Islet of Langerhans (tissue), 1 donor: ENCODE measurements around the gene TXNDC12.

Source experiments
- FAIRE-seq: peaks from one replicate; lab custom pipeline; 2011; peaks lifted over from hg19 to GRCh38; lab: Jason Lieb, UNC

Gene TXNDC12

DNA sequence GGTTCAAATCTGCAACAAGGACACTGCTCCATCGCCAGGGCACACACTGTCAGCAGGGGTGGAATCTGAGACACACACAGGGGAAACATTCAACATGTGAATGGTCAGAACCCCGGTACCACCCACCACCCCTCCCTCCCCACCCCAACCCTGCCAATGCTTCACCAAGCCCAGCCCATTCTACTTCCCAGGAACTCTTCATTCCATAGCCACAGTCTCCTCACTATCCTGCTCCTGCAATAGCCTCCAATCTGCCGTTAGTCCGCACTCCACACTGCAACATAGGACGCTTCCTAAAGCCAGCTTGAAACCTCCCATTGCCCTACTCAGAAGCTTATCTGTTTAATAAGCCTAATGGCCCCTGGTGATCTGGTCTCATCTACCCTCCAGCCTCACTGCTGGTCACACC, 57.0 kb downstream of the TXNDC12 start:
- no peak for FAIRE-seq

DNA sequence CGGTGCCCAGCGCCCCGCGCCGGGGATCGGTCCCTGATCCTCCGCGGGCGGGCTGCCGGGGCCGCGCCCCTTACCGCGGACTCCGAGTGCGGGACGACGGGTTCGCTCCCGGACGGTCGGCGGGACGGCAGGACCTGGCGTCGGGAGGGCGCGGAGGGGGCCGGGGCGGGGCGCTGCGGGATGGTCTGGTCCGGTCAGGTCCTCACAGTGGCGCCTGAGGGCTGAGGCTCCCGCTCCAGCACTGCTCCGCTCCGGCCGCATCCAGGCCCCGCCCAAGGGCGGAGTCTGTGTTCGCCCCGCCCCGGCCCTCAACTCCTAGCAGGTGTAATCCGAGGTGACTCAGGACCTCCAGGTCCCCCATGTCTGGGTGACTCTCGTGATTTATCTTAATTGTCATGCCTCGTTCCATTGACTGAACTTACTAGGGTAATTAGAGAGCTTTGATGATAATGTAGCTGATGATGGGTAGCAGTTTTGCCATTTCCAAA, 64.5 kb downstream of the TXNDC12 start, which contains the start of gene RAB3B:
Gene RAB3B, minus strand, starts transcription at position 223 of the 488 bp plus-strand sequence. CDS start 13,583 bp downstream, outside the sequence.
- no peak for FAIRE-seq

DNA sequence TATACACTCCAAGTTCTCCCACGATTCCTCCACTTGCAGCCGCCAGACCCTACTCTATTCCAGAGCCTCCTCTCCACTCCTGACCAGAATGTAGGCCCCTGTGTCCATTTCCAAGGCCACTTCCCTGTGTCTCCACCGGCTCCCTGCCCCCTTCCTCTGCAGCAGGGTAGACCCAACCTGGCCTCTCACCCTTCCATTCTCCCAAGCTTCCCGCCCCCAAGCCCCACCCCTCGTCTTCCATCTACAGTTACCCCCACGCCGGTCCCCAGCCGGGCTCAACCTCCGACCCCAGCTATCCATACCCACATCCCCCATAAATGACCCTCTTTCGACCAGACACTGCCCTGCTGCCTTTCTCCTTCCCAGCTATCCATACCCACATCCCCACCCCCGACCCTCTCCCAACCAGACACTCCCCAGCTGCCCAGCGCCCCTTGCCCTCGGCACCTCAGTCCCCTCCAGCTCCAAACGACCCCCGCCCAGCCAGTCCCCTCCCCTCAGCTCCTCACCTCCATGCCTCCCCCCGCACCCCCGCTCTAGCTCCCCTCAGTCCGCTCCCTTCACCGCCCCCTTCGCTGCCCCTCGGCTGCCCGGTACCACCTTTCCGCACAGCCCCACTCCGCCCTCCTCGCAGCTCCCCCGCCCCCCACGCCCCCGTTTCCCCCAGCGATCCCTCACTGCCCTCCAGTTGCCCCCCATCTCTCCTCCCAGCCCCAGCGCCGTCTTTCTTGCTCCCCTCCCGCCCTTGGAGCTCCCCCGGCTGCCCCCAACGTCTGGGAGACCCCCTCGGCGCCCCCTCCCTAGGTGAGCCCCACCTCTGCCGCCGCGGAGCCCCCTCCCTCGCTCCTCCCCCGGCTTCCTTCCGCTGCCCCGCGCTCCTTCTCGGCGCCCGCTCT, 65.2 kb downstream of the TXNDC12 start:
- no peak for FAIRE-seq

DNA sequence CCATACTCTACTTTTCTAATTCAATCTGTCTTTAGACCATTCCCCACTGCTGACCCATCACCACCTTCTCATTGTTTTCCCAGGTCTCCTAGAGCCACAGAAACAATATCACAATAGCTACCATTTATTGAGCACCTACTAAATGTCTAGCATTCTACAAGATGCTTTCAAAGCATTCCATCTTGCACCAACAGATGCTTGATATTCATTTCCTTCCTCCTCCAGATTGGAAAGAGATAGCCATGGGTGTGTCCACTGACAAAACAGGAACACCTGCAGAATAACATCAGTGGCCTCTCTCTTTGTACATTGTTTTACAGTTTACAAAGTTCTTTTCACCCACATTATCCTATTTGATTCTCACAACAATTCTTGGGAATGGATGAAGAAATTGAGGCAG, 66.7 kb downstream of the TXNDC12 start:
- no peak for FAIRE-seq

DNA sequence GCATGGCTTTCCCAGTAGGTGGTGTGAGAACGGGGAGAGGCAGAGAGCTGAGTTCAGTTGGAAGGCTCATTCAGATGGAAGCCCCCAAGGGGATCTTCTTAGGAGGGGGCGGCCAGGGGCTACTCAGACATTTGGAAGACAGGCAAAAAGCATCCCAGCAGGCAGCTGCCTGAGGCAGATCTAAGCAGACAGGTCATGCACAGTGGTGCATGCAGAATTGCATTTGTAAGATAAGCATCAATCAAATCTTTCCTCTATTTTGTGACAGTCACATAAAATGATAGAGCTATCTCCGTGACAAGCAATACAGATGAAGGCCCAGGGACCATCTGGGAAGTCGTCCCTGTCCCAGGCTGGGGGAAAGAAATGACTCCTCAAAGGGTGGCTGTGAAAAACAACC, 68.3 kb downstream of the TXNDC12 start:
- FAIRE-seq, result no peak

DNA sequence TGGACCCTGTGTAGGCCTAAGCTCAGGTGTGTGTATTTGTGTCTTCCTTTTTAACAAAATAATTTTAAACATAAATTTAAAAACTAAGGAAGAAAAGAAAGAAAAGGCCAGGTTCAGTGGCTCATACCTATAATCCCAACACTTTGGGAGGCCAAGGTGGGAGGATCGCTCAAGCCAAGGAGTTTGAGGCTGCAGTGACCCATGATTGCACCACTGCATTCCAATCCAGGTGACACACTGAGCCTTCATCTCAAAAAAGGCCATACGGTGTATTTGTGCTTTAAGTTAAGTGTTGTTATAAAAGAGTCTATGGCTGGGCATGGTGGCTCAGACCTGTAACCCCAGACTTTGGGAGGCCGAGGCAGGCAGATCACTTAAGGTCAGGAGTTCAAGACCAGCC, 72.8 kb downstream of the TXNDC12 start:
- no peak for FAIRE-seq

DNA sequence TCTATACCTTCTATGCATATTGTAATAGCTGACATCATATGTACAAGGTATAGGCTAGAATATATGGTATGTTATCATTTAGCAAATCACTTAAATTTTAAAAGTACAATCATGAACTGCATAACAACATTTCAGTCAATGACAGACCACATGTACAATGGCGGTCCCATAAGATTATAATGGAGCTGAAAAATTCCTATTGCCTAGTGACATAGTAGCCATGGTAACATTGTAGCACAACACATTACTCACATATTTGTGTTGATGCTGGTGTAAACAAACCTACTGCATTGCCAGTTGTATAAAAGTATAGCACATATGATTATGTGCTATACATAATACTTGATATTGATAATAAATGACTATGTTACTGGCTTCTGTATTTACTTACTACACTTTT, 73.4 kb downstream of the TXNDC12 start:
- FAIRE-seq, result no peak

DNA sequence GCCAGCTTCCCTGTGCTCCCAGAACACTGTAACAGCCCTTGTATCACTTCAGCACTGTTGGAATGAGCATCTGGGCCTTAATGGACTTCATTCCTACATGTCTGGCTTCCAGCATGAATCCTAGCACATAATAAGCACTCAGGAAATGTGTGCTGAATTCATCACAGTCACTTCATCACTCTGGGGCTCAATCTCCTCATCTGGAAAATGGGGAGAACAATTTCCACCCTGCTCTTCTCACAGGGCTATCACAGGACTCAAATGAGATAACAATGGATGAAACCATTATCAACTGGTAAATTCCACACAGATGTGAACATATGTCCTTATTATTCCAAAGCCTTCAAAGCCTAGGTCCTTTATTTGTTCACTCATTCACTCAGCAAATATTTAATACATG, 76.9 kb downstream of the TXNDC12 start:
- FAIRE-seq, result no peak

DNA sequence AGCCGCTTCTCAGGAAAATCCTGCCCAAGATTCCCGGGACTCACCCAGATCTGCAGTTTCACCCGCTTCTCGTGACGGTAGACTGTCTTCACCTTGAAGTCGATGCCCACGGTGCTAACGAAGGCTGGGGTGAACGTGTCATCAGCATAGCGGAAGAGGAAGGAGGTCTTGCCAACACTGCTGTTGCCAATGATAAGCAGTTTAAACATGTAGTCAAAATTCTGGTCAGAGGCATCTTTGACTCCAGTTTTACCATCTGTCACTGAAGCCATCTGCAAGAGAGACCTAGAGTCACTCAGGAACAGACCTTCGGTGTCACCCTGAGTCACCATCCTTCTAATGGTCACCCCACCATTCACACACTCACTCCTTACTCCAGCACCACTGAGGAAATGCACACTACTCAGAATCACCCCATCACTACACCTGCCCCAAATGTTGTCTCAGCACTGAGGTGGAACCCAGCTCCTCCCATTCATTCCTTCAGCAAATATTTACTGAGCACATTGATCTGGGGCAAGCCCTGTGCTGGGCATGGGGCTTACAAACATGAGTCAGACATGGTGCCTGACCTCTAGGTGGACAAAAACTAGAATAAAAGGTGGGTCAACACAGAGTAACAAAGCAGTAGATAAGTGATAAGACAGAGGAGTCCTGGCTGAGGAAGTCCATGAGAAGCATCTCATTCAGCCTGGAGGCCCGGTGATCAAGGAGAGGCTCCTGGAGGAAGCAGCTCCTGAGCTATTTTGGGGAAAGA, 78.0 kb downstream of the TXNDC12 start:
- no peak for FAIRE-seq

DNA sequence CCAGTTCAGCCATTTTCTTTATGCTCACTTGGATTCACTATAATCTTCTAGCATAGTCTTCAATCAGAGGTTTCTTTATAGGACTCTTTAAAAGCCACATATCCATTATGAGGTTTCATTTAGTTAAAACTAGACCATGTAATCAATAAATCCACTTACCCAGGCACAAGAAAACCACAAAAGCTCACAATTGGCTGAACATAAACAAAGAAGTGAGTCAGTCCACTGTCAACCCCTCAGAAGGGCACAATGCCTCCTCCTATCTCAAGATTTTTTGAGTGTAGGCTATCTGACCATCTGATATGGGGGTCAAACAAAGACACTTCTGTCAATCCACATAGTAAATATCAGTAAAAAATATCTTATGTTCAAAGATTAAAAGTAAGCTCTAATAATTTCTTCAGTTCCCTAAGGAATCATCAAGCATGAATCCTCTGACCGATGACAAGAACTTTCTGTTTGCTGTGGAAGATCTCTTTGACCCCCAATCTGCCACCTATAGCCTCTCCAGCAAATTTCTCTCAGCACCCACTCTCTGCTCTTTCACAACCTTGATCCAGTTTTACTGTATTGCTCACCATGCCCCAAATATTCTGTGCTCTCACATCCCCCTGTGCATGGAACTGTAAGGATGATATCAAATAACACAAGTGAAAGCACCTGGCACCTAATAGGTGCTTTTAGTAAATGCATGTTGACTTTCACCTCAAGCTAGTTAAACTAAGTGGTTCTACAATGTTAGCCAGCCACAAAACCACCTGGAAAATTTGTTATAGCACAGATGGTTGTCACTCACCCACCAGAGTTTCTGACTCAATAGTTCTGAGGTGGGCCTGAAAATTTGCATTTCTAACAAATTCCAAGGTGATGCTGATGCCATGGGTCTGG, 81.2 kb downstream of the TXNDC12 start:
- FAIRE-seq, result no peak
